SK-N-MC (cell line): ENCODE data around the gene ITGB7.
"Not testable (repeated sequence)": the region's sequence is repeated elsewhere in the genome, so short reads cannot be mapped to it uniquely, and the experiment has no call there.

Experiments
- DNase-seq: peaks from one replicate; pipeline ENCODE4 v3.0.0-alpha.2; 2011; ENCODE audit warnings: low read depth, low spot score
- H3K27ac ChIP-seq: fragments of 200-600 bp; sonication (generic); 2 replicates; pipeline ENCODE4 v1.5.1; 2016; ENCODE audit warnings: mixed run types
- H3K36me3 ChIP-seq: fragments of 200-600 bp; sonication (generic); 2 replicates; pipeline ENCODE4 v1.6.1; 2017; ENCODE audit warnings: antibody characterized with exemption, low read length, mixed read lengths; ENCODE audit not compliant: insufficient read depth
- H3K4me3 ChIP-seq: fragments of 200-600 bp; sonication (generic); 2 replicates; pipeline ENCODE4 v1.5.1; 2016
- H3K9ac ChIP-seq: fragments of 200-600 bp; sonication (generic); 2 replicates; pipeline ENCODE4 v1.8.0; 2017; ENCODE audit warnings: mixed run types, mixed read lengths; ENCODE audit not compliant: insufficient read length
- H3K9me3 ChIP-seq: fragments of 200-600 bp; sonication (generic); 2 replicates; pipeline ENCODE4 v1.6.1; 2017; ENCODE audit warnings: low read depth, mild to moderate bottlenecking, antibody characterized with exemption, low read length, moderate library complexity, mixed read lengths
- EZH2 ChIP-seq: fragments of 200-600 bp; sonication (generic); IDR thresholded peaks from one replicate; pipeline ENCODE4 v1.6.1; 2017; ENCODE audit warnings: antibody characterized with exemption
- FOXP2 ChIP-seq: optimal IDR thresholded peaks from 2 replicates; pipeline ENCODE3; 2011; ENCODE audit warnings: mild to moderate bottlenecking, moderate library complexity; ENCODE audit not compliant: insufficient read depth; ENCODE audit errors: extremely low read length, control extremely low read depth
- POLR2AphosphoS5 ChIP-seq: IDR thresholded peaks from 2 replicates; pipeline ENCODE4 v1.6.1; 2012; ENCODE audit warnings: mild to moderate bottlenecking, low read depth, low read length, borderline replicate concordance

ITGB7 gene

DNA sequence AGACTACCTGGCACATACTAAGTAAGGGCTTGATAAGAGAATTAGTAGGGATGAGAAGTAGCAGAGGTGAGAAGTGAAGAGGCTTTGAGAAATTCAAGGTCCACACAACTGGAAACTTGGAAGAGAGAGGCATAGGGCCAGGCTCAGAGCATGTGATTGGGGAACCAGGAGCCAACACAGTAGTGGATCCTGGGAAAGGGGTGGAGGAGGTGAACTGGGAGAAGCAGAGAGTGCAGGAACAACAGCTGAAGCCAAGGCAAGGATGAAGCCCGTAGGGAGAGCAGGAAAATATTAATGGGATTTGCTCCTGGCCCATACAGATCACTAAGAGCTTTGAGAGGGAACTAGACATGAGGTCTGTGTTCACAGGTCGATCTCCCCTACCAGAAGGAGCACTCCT is 1.4 kb upstream of the ITGB7 start:
- TF ChIP-seq POLR2AphosphoS5 = no peak
- no peak for TF ChIP-seq EZH2
- no peak for TF ChIP-seq FOXP2
- no peak overlapping the region for H3K4me3 ChIP-seq
- no peak for DNase-seq
- no peaks in the 10 kb centered on the region for H3K9me3 ChIP-seq
- no peak overlapping the region for H3K27ac ChIP-seq
- no peak overlapping the region for H3K9ac ChIP-seq
- peaks cover 34% of the 10 kb centered on the region for H3K36me3 ChIP-seq

DNA sequence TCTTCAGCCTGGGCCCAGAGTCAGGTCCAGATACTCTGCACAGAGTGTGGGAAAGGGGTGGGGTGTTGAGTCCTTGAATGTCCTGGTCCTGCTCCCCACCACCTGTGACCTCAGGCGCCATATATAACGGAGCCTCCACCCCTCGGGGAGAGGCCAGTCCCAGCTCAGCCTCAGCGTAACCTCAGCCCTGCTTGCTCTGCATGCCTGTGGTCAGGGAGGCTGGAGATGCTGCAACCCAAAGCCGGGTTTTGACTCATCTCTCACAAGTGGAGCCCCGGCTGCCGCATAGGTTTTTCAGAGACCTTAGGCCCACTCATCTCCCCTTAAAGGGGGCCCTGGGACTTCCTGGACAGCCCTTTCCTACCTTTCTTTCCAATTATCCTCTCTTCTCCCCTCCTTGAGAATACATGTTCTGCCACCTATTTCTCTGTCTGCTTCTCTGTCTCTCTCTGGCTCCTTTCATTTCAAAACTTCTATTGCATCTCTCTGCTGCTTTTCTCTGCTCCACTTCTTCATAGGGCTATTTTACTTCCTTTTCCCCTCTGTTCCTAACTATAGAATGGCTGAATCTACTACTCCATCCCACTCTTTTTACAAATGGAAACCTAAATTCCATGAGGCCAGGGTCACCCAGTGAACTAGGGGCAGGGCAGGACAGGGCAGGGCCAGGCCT is 1.2 kb downstream of the ITGB7 start:
- H3K27ac ChIP-seq = no peak overlapping the region
- H3K9ac ChIP-seq = no peak overlapping the region
- no peak for DNase-seq
- TF ChIP-seq FOXP2 = no peak
- no peak for TF ChIP-seq POLR2AphosphoS5
- peaks cover 9% of the 10 kb centered on the region; the same call in 1 of the 2 replicates for H3K36me3 ChIP-seq
- no peaks in the 10 kb centered on the region for H3K9me3 ChIP-seq
- H3K4me3 ChIP-seq = no peak overlapping the region

DNA sequence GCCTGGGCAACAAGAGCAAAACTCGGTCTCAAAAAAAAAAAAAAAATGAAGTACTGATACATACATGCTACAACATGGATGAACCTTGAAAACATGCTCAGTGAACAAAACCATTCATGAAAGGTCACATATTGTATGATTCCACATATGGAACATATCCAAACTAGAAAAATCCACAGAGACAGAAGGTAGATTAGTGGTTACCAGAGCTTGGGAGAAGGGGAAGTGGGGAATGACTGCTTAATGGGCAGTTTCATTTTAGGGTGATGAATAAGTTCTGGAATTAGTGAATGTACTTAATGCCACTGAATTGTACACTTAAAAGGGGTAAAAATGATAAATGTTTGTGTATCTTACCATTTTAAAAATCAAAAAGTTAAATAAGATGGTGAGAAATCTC is 2.7 kb downstream of the ITGB7 start:
- Histone ChIP-seq H3K36me3 (no peaks in the 10 kb centered on the region), H3K27ac (no peak overlapping the region), H3K4me3 (no peak overlapping the region), H3K9ac (no peak overlapping the region), H3K9me3 (no peaks in the 10 kb centered on the region)
- no peak for DNase-seq
- TF ChIP-seq FOXP2 = no peak
- TF ChIP-seq EZH2 = no peak
- no peak for TF ChIP-seq POLR2AphosphoS5

DNA sequence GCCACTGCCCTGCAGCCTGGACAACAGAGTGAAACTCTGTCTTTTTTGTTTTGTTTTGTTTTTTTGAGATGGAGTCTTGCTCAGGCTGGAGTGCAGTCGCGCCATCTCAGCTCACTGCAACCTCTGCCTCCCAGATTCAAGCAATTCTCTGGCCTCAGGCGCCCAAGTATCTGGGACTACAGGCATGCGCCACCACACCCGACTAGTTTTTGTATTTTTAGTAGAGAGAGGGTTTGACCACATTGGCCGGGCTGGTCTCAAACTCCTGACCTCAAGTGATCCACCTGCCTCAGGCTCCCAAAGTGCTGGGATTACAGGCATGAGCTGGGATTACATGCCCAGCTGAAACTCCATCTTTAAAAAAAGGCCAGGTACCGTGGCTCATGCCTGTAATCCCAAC is 4.7 kb downstream of the ITGB7 start:
- not testable (repeated sequence) for DNase-seq, H3K4me3 ChIP-seq, H3K36me3 ChIP-seq, H3K9ac ChIP-seq, H3K27ac ChIP-seq, H3K9me3 ChIP-seq

DNA sequence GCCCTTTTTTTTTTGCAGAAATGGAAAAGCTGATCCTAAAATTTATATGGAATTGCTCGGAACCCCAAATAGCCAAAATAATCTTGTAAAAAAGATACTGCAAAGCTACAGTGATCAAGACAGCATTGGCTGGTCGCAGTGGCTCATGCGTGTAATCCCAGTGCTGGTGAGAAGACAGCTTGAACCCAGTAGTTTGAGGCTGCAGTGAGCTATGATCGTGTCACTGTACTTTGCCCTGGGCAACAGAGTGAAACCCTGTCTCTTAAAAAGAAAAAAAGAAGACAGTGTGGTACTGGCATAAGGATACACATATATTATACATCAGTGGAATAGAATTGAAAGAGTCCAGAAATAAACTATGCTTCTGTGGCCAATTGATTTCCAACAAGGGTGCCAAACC is 5.4 kb downstream of the ITGB7 start:
- Histone ChIP-seq H3K4me3 (no peak overlapping the region), H3K9me3 (no peaks in the 10 kb centered on the region), H3K36me3 (no peaks in the 10 kb centered on the region), H3K9ac (no peak overlapping the region), H3K27ac (no peak overlapping the region)
- TF ChIP-seq FOXP2 (no peak), EZH2 (no peak), POLR2AphosphoS5 (no peak)
- DNase-seq = no peak

DNA sequence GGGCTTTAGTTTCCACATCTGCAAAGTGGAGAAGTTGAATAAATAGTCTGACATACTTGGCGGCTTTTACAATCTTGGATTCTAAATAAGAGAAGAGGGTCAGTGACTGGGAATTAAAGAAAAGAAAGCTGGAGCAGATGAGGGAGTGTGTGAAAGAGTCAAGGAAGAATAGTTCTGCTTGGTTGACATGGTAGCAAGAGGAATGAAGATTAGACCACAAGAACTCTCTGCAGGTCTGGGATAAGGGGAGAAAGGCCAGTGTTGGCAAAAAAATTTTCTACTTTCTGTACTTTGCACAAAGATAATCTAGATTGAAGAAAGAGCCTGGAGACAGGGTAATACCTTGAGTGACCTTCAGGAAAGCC is 5.9 kb downstream of the ITGB7 start:
- H3K9ac ChIP-seq = no peak overlapping the region
- H3K27ac ChIP-seq = no peak overlapping the region
- no peak overlapping the region for H3K4me3 ChIP-seq

DNA sequence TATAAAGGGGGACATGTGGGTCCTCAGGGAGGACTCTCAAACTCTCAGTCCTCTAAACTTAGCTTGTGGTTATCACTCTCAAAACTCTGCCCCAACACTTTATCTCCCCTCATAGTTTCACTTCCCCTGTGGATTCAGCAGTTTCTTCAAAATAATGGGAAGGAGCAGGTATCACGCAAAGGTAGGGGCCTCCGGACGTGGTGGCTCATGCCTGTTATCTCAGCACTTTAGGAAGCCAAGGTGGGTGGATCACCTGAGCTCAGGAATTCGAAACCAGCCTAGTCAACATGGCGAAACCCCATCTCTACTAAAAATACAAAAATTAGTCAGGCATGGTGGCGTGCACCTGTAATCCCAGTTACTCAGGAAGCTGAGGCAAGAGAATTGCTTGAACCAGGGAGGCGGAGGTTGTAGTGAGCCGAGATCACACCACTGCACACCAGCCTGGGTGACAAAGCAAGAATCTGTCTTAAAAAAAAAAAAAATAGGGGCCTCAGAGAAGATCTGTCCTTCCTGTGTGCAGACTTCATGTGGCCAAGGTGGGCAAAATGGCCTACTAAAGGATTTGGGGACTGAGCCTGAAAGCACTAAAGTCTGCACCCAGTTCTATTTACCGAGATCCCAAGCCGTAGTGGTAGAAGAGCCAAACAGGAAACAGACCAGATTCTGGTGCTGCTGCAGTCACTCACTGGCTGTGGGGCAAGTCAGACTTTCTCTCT is 6.4 kb downstream of the ITGB7 start:
- no peak for DNase-seq
- no peak overlapping the region for H3K27ac ChIP-seq

More for the DNA sequence above, 5.9 kb downstream of the ITGB7 start:
- DNase-seq = no peak
- Histone ChIP-seq H3K9me3 (no peaks in the 10 kb centered on the region), H3K36me3 (no peaks in the 10 kb centered on the region)
- TF ChIP-seq FOXP2 (no peak), POLR2AphosphoS5 (no peak), EZH2 (no peak)

DNA sequence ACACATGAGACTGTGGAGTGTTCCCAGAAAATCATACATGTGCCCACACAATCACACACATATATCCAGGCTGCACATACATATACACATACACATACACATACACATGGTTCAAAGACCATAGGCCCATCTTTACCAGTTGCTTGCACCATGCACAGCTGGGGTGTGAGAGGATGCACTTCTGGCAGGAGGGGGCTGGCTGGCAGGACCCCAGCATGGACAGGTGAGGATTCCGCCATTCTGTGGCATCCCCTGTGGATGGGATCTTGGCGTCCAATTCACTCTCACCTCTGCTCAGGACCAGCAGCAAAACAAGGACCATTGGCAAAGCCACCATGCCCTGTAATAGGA is 7.0 kb downstream of the ITGB7 start:
- no peaks in the 10 kb centered on the region for H3K9me3 ChIP-seq
- no peak overlapping the region for H3K4me3 ChIP-seq
- H3K36me3 ChIP-seq = no peaks in the 10 kb centered on the region
- TF ChIP-seq POLR2AphosphoS5 (no peak), EZH2 (no peak), FOXP2 (no peak)
- no peak overlapping the region for H3K9ac ChIP-seq
- DNase-seq = no peak
- H3K27ac ChIP-seq = no peak overlapping the region

More for the DNA sequence above, 6.4 kb downstream of the ITGB7 start:
- no peaks in the 10 kb centered on the region for H3K9me3 ChIP-seq
- H3K4me3 ChIP-seq = no peak overlapping the region
- H3K9ac ChIP-seq = no peak overlapping the region
- TF ChIP-seq FOXP2 (no peak), POLR2AphosphoS5 (no peak), EZH2 (no peak)
- H3K36me3 ChIP-seq = no peaks in the 10 kb centered on the region

DNA sequence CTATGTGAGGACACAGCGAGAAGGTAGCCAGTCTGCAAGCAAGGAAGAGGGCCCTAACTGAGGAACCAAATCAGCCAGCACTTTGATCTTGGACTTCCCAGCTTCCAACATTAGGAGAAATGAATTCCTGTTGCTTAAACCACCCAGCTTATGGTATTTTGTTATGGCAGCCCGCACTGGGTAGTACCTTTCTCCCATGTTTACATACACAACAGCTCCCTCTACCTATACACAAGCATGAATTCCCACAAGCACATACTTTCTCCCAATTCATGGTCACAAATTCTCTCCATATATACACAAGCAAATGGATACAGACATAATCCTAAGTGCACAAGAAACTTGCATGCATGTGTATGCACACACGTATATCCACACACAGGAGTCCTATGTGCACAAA is 7.4 kb downstream of the ITGB7 start:
- H3K27ac ChIP-seq = no peak overlapping the region
- no peak overlapping the region for H3K9ac ChIP-seq
- TF ChIP-seq POLR2AphosphoS5 (no peak), EZH2 (no peak), FOXP2 (no peak)
- no peak for DNase-seq
- H3K4me3 ChIP-seq = no peak overlapping the region
- H3K9me3 ChIP-seq = no peaks in the 10 kb centered on the region
- no peaks in the 10 kb centered on the region for H3K36me3 ChIP-seq
